Measurements from ENCODE around the gene REXO1. TPM values are rescaled to one million over a fixed set of nuclear protein-coding genes. Genes with fewer than 3 reads are reported as not detected.

Gene REXO1
- total and polyA plus RNA-seq, 8 donors, result 16.9 to 30.8 (median 24.4) TPM

- peak overlapping the region in 1 of 2 donors; percentile 51 for H3K4me3 ChIP-seq
- TF ChIP-seq, protein P1, sequence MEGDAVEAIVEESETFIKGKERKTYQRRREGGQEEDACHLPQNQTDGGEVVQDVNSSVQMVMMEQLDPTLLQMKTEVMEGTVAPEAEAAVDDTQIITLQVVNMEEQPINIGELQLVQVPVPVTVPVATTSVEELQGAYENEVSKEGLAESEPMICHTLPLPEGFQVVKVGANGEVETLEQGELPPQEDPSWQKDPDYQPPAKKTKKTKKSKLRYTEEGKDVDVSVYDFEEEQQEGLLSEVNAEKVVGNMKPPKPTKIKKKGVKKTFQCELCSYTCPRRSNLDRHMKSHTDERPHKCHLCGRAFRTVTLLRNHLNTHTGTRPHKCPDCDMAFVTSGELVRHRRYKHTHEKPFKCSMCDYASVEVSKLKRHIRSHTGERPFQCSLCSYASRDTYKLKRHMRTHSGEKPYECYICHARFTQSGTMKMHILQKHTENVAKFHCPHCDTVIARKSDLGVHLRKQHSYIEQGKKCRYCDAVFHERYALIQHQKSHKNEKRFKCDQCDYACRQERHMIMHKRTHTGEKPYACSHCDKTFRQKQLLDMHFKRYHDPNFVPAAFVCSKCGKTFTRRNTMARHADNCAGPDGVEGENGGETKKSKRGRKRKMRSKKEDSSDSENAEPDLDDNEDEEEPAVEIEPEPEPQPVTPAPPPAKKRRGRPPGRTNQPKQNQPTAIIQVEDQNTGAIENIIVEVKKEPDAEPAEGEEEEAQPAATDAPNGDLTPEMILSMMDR (IDR thresholded peaks at IDR 0.05), result no peak
These were observed 6.3 kb upstream of the REXO1 start for GRCh38 chr19:1854542-1855039.

DNA sequence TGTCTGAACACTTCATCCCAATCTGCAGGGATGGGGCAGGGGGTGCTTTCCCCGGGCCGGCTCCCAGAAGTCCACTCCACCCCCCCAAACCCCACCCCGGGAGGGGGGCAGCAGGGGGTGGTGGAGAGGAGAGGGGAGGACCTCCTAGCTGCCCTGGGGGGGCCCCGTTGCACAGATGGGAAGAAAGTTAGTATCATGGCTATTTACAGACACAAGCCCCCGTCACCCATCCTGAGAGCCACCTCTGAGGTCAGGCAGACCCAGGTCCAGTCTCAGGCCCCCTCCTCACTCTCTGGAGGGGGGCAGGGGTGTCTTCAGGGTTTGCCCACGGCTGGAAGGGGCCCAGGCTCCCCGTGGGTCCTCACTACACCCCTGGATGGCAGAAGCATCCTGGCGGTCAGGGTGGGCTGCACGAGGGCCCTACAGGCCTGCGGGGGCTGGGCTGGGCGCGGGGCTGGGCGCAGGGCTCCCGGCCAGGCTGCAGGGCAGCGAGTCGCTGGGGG, 5.8 kb upstream of the REXO1 start:
- peaks cover 0 to 7% of the 10 kb centered on the region in 2 donors for H3K36me3 ChIP-seq
- TF ChIP-seq, protein P1 (IDR thresholded peaks at IDR 0.05), result no peak
- H3K4me3 ChIP-seq, result peak overlapping the region in 1 of 2 donors; percentile 51
- no peaks in the 10 kb centered on the region for H3K9me3 ChIP-seq
- peak overlapping the region; percentile 81 to 97 for H3K27ac ChIP-seq
- intact Hi-C loops (cut with DNase I), result no loop called here
- H3K4me1 ChIP-seq, result peaks cover 33 to 79% of the 10 kb centered on the region in 2 donors
- no peak for ATAC-seq
- H3K27me3 ChIP-seq, result no peaks in the 10 kb centered on the region
- DNase-seq, result peak in 1 of 4 donors; percentile 72

More at GRCh38 chr19:1854542-1855039, 6.3 kb upstream of the REXO1 start:
- H3K36me3 ChIP-seq, result peaks cover 0 to 7% of the 10 kb centered on the region in 2 donors
- no peak for ATAC-seq
- H3K27me3 ChIP-seq, result no peaks in the 10 kb centered on the region
- no peaks in the 10 kb centered on the region for H3K9me3 ChIP-seq
- H3K27ac ChIP-seq, result peak overlapping the region; percentile 81 to 97
- peak in 1 of 4 donors; percentile 85 for DNase-seq
- intact Hi-C loops (cut with DNase I), result no loop called here
- H3K4me1 ChIP-seq, result peaks cover 34 to 82% of the 10 kb centered on the region in 2 donors

- Histone ChIP-seq H3K4me1 (peaks cover 33 to 77% of the 10 kb centered on the region in 2 donors), H3K27ac (peak overlapping the region in 1 of 2 donors; percentile 97), H3K9me3 (no peaks in the 10 kb centered on the region), H3K27me3 (no peaks in the 10 kb centered on the region), H3K36me3 (peaks cover 0 to 7% of the 10 kb centered on the region in 2 donors), H3K4me3 (no peak overlapping the region)
- peak; percentile 54 for ATAC-seq
- DNase-seq, result peak in 3 of 4 donors; percentile 67 to 96 (median 85)
- TF ChIP-seq, protein P1 (IDR thresholded peaks at IDR 0.05), result peak; percentile 83 to 97
- intact Hi-C loops (cut with DNase I), result no loop called here
These were observed 5.2 kb upstream of the REXO1 start for GRCh38 chr19:1853295-1854038.

- intact Hi-C loops (cut with DNase I), result no loop called here
- peaks cover 28 to 70% of the 10 kb centered on the region in 2 donors for H3K4me1 ChIP-seq
- H3K4me3 ChIP-seq, result no peak overlapping the region
These were observed 4.4 kb upstream of the REXO1 start for GRCh38 chr19:1852581-1853128.

More at GRCh38 chr19:1852581-1853128, 4.4 kb upstream of the REXO1 start:
- DNase-seq (no peak), ATAC-seq (no peak)
- H3K27ac ChIP-seq, result no peak overlapping the region
- no peaks in the 10 kb centered on the region for H3K27me3 ChIP-seq
- peaks cover 0 to 7% of the 10 kb centered on the region in 2 donors for H3K36me3 ChIP-seq
- no peaks in the 10 kb centered on the region for H3K9me3 ChIP-seq
- TF ChIP-seq, protein P1 (IDR thresholded peaks at IDR 0.05), result no peak

Measured in left lung (tissue), 10 donors.